ENCODE data around the gene HYCC2. TPM values are rescaled to one million over a fixed set of nuclear protein-coding genes. Genes with fewer than 3 reads are reported as not detected.
"Not testable (repeated sequence)": the region's sequence is repeated elsewhere in the genome, so short reads cannot be mapped to it uniquely, and the experiment has no call there.

HYCC2 gene
- polyA plus RNA-seq, 1 experiment = 6.1 TPM

DNA sequence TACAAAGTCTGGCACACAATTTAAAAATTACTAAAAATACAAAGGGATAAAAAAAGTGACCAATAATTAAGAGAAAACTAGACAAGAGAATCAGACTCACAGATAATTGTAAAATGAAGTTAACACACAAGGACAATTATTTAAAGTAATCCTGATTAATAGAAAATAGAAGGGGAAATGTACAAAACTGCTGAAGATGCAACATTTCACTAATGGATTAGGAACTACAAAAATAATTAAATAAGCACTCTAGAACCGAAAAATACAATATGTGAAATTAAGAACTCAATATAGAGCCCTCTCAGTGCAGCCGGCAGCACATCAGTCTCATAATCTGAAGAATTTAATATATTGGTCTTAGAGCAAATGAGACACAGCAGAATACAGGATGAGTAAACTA lies 24.6 kb downstream of the HYCC2 start:
- Histone ChIP-seq H3K4me3 (ENCODE audit: low read depth, low read length) (no peak overlapping the region), H3K9me3 (ENCODE audit: control insufficient read depth, insufficient read depth, low read length) (no peaks in the 10 kb centered on the region), H3K27me3 (ENCODE audit: control insufficient read depth, insufficient read depth, low read length) (no peaks in the 10 kb centered on the region), H3K27ac (ENCODE audit: low read depth, low read length) (no peak overlapping the region)
- ChIA-PET CTCF (interaction anchor here (1.3 kb wide), 1 partner anchor 131 kb away, joined by 3 read pairs; no protein-coding TSS in a partner anchor), POLR2A (no interaction called here)
- DNase-seq (ENCODE audit: low read depth, low spot score) = no peak
- TF ChIP-seq, protein P1, sequence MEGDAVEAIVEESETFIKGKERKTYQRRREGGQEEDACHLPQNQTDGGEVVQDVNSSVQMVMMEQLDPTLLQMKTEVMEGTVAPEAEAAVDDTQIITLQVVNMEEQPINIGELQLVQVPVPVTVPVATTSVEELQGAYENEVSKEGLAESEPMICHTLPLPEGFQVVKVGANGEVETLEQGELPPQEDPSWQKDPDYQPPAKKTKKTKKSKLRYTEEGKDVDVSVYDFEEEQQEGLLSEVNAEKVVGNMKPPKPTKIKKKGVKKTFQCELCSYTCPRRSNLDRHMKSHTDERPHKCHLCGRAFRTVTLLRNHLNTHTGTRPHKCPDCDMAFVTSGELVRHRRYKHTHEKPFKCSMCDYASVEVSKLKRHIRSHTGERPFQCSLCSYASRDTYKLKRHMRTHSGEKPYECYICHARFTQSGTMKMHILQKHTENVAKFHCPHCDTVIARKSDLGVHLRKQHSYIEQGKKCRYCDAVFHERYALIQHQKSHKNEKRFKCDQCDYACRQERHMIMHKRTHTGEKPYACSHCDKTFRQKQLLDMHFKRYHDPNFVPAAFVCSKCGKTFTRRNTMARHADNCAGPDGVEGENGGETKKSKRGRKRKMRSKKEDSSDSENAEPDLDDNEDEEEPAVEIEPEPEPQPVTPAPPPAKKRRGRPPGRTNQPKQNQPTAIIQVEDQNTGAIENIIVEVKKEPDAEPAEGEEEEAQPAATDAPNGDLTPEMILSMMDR (IDR thresholded peaks at IDR 0.05; ENCODE audit: low read depth, low read length) = no peak

DNA sequence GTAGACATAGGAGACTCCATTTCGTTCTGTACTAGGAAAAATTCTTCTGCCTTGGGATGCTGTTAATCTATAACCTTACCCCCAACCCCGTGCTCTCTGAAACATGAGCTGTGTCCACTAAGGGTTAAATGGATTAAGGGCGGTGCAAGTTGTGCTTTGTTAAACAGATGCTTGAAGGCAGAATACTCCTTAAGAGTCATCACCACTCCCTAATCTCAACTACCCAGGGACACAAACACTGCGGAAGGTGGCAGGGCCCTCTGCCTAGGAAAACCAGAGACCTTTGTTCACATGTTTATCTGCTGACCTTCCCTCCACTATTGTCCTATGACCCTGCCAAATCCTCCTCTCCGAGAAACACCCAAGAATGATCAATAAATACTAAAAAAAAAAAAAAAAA lies 28.4 kb downstream of the HYCC2 start:
- DNase-seq (ENCODE audit: low read depth, low spot score); H3K27me3 ChIP-seq (ENCODE audit: control insufficient read depth, insufficient read depth, low read length); POLR2A ChIA-PET; H3K9me3 ChIP-seq (ENCODE audit: control insufficient read depth, insufficient read depth, low read length); H3K4me3 ChIP-seq (ENCODE audit: low read depth, low read length); H3K27ac ChIP-seq (ENCODE audit: low read depth, low read length): not testable (repeated sequence)
- CTCF ChIA-PET = interaction anchor here (0.7 kb wide), 1 partner anchor 189 kb away, joined by 3 read pairs; no protein-coding TSS in a partner anchor

DNA sequence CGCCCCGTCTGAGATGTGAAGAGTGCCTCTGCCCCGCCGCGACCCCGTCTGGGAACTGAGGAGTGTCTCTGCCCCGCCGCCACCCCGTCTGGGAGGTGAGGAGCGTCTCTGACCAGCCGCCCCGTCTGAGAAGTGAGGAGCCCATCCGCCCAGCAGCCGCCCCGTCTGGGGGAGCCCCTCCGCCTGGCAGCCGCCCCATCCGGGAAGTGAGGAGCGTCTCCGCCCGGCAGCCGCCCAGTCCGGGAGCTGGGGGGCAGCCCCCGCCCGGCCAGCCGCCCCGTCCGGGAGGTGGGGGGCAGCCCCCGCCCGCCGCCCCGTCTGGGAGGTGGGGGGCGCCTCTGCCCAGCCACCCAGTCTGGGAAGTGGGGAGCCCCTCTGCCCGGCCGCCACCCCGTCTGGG lies 29.0 kb downstream of the HYCC2 start:
- H3K9me3 ChIP-seq (ENCODE audit: control insufficient read depth, insufficient read depth, low read length); CTCF ChIA-PET; DNase-seq (ENCODE audit: low read depth, low spot score); H3K27ac ChIP-seq (ENCODE audit: low read depth, low read length); H3K27me3 ChIP-seq (ENCODE audit: control insufficient read depth, insufficient read depth, low read length); POLR2A ChIA-PET; H3K4me3 ChIP-seq (ENCODE audit: low read depth, low read length): not testable (repeated sequence)

DNA sequence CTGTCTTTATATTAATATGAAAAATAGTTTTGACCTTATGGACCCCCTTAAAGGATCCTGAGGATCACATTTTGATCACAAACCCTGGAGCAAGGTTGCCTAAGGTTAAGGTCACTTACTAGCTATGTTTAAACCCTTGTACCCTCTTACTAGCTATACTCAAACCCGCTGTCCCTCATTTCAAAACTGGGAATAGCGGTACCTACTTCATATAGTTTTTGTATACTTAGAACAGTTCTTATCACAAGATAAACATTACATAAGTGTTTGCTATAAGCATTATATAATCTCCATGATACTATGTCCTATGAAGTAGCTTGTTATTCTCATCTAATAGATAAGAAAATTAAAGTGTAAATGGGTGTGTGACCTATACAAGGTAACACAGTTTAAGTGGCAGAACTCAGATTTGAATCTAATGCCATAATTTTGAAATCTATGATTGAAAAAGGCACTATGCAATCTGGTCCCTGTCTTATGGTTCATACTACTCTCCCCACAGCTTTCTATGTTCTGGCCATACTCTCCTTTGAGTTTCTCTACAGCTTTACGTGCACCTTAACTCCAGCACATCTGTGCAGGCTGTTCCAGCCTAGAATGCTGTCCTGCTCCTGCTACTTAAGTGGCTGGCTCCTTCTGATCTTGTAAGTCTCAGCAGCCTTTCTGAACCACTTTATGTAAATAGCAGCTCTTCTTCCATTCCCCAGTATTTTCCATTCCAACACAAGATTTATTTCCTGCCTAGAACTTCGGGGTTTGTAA lies 30.4 kb downstream of the HYCC2 start:
- no peak for DNase-seq (ENCODE audit: low read depth, low spot score)
- no peaks in the 10 kb centered on the region for H3K9me3 ChIP-seq (ENCODE audit: control insufficient read depth, insufficient read depth, low read length)
- TF ChIP-seq, protein P1 (IDR thresholded peaks at IDR 0.05; ENCODE audit: low read depth, low read length) = no peak
- no peaks in the 10 kb centered on the region for H3K27me3 ChIP-seq (ENCODE audit: control insufficient read depth, insufficient read depth, low read length)
- H3K4me3 ChIP-seq (ENCODE audit: low read depth, low read length) = no peak overlapping the region
- CTCF ChIA-PET = interaction anchor here (1.1 to 1.4 kb wide), 2 partner anchors 28 to 137 kb away, joined by 5 to 6 read pairs; no protein-coding TSS in a partner anchor
- H3K27ac ChIP-seq (ENCODE audit: low read depth, low read length) = no peak overlapping the region
- POLR2A ChIA-PET = no interaction called here

DNA sequence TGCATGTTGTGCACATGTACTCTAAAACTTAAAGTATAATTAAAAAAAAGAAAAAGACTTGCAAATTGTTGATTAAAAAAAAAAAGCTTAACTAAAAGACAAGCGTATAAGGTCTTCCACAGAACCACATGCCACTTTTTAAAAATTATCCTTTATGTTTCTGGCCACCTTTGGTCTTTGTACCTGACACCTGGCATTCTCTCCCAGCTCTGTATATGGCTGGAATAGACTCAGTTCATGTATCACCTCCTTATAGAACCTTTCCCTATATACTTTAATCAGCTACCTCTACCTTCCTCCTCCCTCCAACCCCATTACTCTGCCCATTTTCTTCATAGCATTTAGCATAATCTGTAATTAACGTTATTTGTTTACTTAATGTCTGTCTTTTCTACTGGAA lies 32.6 kb downstream of the HYCC2 start:
- DNase-seq (ENCODE audit: low read depth, low spot score) = no peak
- ChIA-PET CTCF (interaction anchor here (1.3 kb wide), 1 partner anchor 29 kb away, joined by 4 read pairs; no protein-coding TSS in a partner anchor), POLR2A (no interaction called here)
- no peaks in the 10 kb centered on the region for H3K9me3 ChIP-seq (ENCODE audit: control insufficient read depth, insufficient read depth, low read length)
- H3K4me3 ChIP-seq (ENCODE audit: low read depth, low read length) = no peak overlapping the region
- TF ChIP-seq, protein P1 (IDR thresholded peaks at IDR 0.05; ENCODE audit: low read depth, low read length) = no peak
- no peak overlapping the region for H3K27ac ChIP-seq (ENCODE audit: low read depth, low read length)
- no peaks in the 10 kb centered on the region for H3K27me3 ChIP-seq (ENCODE audit: control insufficient read depth, insufficient read depth, low read length)

DNA sequence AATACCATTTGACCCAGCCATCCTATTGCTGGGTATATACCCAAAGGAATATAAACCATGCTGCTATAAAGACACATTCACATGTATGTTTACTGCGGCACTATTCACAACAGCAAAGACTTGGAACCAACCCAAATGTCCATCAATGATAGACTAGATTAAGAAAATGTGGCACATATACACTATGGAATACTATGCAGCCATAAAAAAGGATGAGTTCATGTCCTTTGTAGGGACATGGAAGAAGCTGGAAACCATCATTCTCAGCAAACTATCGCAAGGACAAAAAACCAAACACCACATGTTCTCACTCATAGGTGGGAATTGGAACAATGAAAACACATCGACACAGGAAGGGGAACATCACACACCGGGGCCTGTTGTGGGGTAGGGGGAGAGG lies 33.1 kb downstream of the HYCC2 start:
- POLR2A ChIA-PET; CTCF ChIA-PET; DNase-seq (ENCODE audit: low read depth, low spot score); H3K27ac ChIP-seq (ENCODE audit: low read depth, low read length); H3K4me3 ChIP-seq (ENCODE audit: low read depth, low read length); H3K9me3 ChIP-seq (ENCODE audit: control insufficient read depth, insufficient read depth, low read length); H3K27me3 ChIP-seq (ENCODE audit: control insufficient read depth, insufficient read depth, low read length): not testable (repeated sequence)

DNA sequence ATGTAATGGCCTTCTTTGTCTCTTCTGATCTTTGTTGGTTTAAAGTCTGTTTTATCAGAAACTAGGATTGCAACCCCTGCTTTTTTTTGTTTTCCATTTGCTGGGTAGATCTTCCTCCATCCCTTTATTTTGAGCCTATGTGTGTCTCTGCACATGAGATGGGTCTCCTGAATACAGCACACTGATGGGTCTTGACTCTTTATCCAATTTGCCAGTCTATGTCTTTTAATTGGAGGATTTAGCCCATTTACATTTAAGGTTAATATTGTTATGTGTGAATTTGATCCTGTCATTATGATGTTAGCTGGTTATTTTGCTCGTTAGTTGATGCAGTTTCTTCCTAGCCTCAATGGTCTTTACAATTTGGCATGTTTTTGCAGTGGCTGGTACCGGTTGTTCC lies 37.1 kb downstream of the HYCC2 start:
- H3K9me3 ChIP-seq (ENCODE audit: control insufficient read depth, insufficient read depth, low read length); DNase-seq (ENCODE audit: low read depth, low spot score); H3K4me3 ChIP-seq (ENCODE audit: low read depth, low read length); POLR2A ChIA-PET; H3K27me3 ChIP-seq (ENCODE audit: control insufficient read depth, insufficient read depth, low read length); H3K27ac ChIP-seq (ENCODE audit: low read depth, low read length); CTCF ChIA-PET: not testable (repeated sequence)
